Measurements from ENCODE around the gene TBC1D14. TPM values are rescaled to one million over a fixed set of nuclear protein-coding genes. Genes with fewer than 3 reads are reported as not detected.

Gene TBC1D14
- polyA plus RNA-seq, 3 donors: 36.3 to 44.7 (median 39.3) TPM

DNA sequence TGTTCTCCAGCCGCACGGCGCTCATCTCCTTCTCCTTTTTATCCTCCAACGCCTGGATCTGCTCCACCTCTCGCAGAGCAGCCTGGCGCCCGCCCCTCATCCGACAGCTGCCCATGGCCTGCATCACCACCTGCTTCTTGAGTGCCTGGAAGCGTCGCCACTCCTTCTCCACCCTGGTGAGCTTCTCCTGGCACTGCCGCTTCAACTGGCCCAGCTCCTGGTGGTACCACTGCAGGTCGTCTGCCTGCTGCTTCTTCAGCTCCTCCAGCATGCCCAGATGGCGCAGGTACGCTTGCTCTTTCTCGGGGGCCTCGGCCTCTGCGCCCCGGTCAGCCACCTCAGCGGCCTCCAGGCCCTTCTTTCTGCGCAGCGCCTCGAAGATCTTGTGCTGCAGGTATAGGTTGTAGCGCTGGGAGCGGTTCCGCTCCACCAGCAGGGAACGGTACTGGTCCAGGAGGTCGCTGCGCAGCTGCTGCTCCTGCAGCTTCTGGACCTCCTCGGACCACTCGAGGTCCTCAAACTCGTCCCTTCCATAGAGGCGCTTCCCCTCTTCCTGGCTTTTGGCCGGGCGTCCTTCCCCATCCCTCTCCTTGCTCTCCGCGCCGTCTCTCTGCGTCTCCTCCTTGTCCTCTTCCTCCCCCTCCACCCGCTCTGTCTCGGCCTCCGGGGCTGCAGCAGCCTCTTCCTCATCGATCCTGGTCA is 132.3 kb downstream of the TBC1D14 start:
- 15% methylated on average over 41 of the region's 42 CpGs for WGBS (ENCODE audit: insufficient coverage)
- intact Hi-C loops (cut with micrococcal nuclease): loop anchor here (1.0 to 10.0 kb wide), 5 partner anchors 26 to 327 kb away; partner anchors contain the start of genes GRPEL1 (in 2 of the 2) and BLOC1S4 (in 1 of the 2)
- H2AFZ ChIP-seq (ENCODE audit: insufficient read depth, low read depth, low read length, poor library complexity, severe bottlenecking): peak overlapping the region; percentile 88

More for the DNA sequence above, 132.3 kb downstream of the TBC1D14 start:
- Histone ChIP-seq H3K9ac (ENCODE audit: insufficient read depth, low read length, poor library complexity, severe bottlenecking) (peak overlapping the region; percentile 69), H3K27me3 (ENCODE audit: control insufficient read depth in 2 of 2, insufficient read depth in 2 of 2, low read length in 2 of 2) (no peaks in the 10 kb centered on the region), H3K9me3 (replicated peaks in 1 of 2; ENCODE audit: control insufficient read depth in 1 of 2, insufficient read depth in 1 of 2, low read length in 2 of 2) (no peaks in the 10 kb centered on the region), H3K4me3 (replicated peaks in 1 of 3; ENCODE audit: low read depth in 2 of 3, low read length in 3 of 3) (peak overlapping the region; percentile 83 to 88 (median 84)), H3K4me2 (replicated peaks; ENCODE audit: extremely low read depth, low read length, poor library complexity, severe bottlenecking) (peak overlapping the region; percentile 82), H4K20me1 (ENCODE audit: insufficient read depth, low read length) (peaks cover 32% of the 10 kb centered on the region), H3K27ac (ENCODE audit: low read depth in 1 of 2, low read length in 2 of 2) (peak overlapping the region; percentile 71 to 76), H3K79me2 (ENCODE audit: insufficient read depth, low read length) (peaks cover 35% of the 10 kb centered on the region), H3K36me3 (replicated peaks in 1 of 2; ENCODE audit: control insufficient read depth in 1 of 2, insufficient read depth in 2 of 2, low read length in 2 of 2) (peaks cover 0 to 14% of the 10 kb centered on the region in 2 donors), H3K4me1 (ENCODE audit: control insufficient read depth in 1 of 2, insufficient read depth in 2 of 2, low read length in 2 of 2) (peaks cover 39 to 52% of the 10 kb centered on the region in 2 donors)
- TF ChIP-seq, protein P1, sequence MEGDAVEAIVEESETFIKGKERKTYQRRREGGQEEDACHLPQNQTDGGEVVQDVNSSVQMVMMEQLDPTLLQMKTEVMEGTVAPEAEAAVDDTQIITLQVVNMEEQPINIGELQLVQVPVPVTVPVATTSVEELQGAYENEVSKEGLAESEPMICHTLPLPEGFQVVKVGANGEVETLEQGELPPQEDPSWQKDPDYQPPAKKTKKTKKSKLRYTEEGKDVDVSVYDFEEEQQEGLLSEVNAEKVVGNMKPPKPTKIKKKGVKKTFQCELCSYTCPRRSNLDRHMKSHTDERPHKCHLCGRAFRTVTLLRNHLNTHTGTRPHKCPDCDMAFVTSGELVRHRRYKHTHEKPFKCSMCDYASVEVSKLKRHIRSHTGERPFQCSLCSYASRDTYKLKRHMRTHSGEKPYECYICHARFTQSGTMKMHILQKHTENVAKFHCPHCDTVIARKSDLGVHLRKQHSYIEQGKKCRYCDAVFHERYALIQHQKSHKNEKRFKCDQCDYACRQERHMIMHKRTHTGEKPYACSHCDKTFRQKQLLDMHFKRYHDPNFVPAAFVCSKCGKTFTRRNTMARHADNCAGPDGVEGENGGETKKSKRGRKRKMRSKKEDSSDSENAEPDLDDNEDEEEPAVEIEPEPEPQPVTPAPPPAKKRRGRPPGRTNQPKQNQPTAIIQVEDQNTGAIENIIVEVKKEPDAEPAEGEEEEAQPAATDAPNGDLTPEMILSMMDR (IDR thresholded peaks at IDR 0.05): no peak
- H3K9me3 Mint-ChIP-seq: peaks cover 0 to 3% (median 0%) of the 10 kb centered on the region in 7 donors
- peaks cover 16 to 24% of the 10 kb centered on the region in 2 donors for H3K36me3 Mint-ChIP-seq
- H3K27me3 Mint-ChIP-seq (ENCODE audit: low read depth in 3 of 3): peaks cover 0 to 10% (median 3%) of the 10 kb centered on the region in 3 donors
- DNase-seq: peak in 1 of 3 donors; percentile 15
- peak overlapping the region; percentile 80 to 93 (median 87) for H3K27ac Mint-ChIP-seq
- H3K4me3 Mint-ChIP-seq: peak overlapping the region; percentile 89 to 97
- peaks cover 51% of the 10 kb centered on the region for H3K4me1 Mint-ChIP-seq

All from CD14-positive monocyte (primary cell).